Amniotic stem cell (primary cell): ENCODE data around the gene KBTBD13.
A peak's percentile ranks its signal among the peaks of the same experiment; 100 is the strongest.
"Not testable (repeated sequence)": the region's sequence is repeated elsewhere in the genome, so short reads cannot be mapped to it uniquely, and the experiment has no call there.

Experiments
- DNase-seq: peaks from one replicate; lab custom pipeline; 2025; lab: John Stamatoyannopoulos, UW

The KBTBD13 gene

DNA sequence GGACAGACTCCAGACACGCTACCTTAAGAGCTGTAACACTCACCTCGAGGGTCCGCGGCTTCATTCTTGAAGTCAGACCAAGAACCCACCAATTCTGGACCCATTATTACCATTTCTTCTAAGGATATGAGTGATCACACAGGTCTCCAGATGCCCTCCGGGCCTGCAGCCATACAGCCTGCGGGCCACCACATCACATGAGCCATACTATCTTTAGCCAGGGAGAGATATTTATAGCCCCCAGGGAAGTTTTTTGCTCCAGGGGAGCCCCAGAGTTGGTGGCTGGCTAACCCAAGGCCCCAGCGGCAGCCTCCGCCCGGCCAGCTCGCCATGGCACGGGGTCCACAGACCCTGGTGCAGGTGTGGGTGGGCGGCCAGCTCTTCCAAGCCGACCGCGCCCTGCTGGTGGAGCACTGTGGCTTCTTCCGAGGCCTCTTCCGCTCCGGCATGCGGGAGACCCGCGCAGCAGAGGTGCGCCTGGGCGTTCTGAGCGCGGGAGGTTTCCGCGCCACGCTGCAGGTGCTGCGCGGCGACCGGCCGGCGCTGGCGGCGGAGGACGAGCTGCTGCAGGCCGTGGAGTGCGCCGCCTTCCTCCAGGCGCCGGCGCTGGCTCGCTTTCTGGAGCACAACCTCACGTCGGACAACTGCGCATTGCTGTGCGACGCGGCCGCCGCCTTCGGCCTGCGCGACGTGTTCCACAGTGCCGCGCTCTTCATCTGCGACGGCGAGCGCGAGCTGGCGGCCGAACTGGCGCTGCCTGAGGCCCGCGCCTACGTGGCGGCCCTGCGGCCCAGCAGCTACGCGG, at the start of gene KBTBD13:
KBTBD13 (plus strand) TSS at position 261 of the 805 bp plus-strand sequence; CDS start at position 331, 70 bp downstream.
- no peak for DNase-seq

- DNase-seq, result no peak
Observed at GRCh38 chr15:65026756-65027155, 49.8 kb upstream of the KBTBD13 start.

- no peak for DNase-seq
Observed at GRCh38 chr15:65027593-65027992, 49.0 kb upstream of the KBTBD13 start.

GRCh38 chr15:65028338-65028737, 48.2 kb upstream of the KBTBD13 start:
- no peak for DNase-seq

DNA sequence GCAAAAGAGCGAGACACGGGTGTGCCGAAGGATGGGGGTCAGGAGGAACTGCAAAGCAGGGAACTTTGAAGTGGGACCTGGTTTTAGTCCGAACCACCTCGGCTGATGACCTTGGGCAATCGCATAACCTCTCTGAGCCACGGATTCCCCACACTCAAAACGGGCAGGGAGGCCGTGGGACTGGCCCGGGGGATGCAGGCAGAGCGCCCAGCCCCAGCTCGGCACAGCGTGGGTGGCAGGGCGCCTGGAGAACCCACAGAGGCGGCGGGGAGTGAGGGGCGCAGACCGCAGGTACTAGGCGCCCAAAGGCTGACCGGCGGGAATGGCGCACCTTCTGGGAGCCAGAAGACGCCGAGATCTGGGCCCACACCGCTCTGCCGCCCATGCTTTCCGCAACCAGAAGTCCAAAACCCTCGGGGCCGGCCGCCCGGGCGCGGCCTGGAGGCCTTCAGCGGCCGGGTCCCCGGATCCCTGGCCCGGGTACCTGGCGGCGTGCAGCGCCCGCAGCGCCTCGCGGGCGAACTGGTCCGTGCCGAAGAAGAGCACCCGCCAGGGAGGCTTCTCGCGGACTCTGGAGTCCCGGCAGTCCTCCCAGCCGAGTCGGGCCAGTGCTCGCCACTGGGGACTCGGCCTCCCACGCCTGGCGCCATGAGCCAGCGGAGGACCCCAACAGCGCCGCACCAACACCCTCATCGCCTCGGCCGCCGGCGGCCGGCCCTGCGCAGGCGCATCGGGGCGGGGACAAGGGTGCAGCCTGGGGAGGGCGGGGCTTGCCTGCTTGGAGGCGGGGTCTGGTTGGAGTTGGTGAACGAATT, 47.4 kb upstream of the KBTBD13 start, which contains the start of gene MTFMT:
MTFMT (minus strand) TSS at position 719 of the 815 bp plus-strand sequence; CDS start at position 693, 26 bp downstream.
- peak; percentile 72 for DNase-seq

DNA sequence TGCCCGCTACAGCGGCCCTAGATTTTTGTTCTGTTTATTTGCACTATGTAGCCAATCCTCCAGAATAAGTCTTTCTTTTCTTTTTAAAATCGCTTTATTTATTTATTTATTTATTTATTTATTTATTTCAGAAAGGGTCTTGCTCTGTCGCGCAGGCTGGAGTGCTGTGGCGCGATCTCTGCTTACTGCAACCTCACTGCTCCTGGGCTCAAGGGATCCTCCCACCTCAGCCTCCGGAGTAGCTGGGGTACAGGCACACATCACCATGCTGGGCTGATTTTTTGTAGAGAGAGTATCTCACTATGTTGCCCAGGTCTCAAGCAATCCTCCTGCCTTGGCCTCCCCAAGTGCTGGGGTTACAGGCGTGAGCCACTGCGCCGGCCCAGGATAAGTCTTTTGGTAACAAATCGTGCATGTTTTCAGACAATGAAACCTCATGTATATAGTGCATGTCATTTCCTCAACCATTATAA, 46.8 kb upstream of the KBTBD13 start:
- DNase-seq, result no peak

- DNase-seq, result no peak
Observed at GRCh38 chr15:65032801-65033537, 43.6 kb upstream of the KBTBD13 start.

GRCh38 chr15:65033659-65034269, 42.8 kb upstream of the KBTBD13 start:
- peak; percentile 38 for DNase-seq

DNA sequence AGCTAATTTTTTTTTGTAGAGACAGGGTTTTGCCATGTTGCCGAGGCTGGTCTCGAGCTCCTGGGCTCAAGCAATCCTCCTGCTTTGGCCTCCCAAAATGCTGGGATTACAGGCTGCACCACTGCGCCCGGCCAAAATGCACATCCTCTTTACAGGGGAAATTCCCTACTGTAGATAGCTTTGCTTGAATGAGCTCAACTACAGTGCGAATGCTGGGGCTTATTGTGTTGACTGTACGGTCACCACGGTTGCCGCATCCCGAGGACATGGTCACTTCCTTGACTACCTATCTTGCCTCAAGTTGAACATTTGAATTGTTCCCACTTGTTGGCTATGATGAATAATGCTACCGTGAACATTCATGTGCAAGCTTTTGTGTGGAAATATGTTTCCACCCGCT, 41.8 kb upstream of the KBTBD13 start:
- no peak for DNase-seq

DNA sequence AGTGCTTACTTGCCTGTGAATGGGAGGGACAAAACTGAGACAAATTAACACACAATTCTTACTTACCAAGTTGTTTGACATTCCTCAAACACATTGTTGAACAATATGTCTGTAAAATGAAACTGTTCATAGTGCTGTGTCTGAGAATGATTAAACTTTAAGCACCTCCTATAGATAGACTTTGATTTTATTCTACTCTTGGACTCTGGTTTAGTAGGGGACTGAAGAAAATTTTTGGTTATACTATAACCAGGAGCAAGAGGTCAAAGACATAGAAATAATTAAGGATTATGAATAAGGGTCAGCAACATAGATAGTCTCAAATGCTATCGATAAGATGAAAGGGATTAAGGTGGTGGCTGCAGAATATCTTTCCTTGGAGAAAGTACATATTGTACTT, 39.2 kb upstream of the KBTBD13 start:
- DNase-seq, result no peak

- no peak for DNase-seq
Observed at GRCh38 chr15:65038428-65038827, 38.1 kb upstream of the KBTBD13 start.

DNA sequence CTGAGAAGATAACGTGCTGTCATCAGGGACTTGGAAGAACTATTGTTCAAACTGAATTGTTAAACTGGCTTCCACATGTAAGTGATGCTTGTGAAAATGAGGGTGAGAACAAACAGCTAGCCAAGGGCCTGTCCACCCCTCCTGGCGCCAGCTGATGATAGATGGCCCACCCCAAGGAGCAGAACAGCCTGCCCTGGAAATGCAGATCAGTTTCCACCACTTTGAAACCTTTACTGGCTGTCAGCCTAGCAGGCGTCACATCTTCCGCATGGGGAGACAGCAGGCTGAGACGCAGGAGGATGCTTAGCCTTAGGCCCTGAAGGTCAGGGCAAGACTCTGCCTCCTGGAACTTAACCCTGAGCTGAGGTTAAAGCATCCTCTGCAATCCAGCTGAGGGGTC, 37.7 kb upstream of the KBTBD13 start:
- no peak for DNase-seq

GRCh38 chr15:65040461-65040860, 36.1 kb upstream of the KBTBD13 start:
- DNase-seq, result no peak

DNA sequence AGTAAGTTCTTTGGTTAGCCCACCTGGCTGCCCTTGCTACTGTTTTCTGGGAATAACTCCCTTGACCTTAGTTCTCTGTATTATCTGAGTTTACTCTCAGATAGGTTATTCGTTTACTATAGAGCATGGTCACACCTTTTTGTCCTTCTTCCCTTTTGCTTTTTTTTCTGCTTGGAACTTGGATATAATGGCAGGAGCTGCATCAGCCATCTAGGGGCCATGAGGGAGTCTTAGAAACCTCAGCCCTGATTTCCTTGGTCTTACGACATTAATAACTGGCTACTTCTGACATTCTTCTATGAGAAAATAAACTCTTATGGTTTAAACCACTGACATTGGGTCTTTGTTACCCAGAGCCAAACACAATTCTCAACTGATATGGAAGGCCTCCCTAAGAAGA, 34.8 kb upstream of the KBTBD13 start:
- no peak for DNase-seq

DNA sequence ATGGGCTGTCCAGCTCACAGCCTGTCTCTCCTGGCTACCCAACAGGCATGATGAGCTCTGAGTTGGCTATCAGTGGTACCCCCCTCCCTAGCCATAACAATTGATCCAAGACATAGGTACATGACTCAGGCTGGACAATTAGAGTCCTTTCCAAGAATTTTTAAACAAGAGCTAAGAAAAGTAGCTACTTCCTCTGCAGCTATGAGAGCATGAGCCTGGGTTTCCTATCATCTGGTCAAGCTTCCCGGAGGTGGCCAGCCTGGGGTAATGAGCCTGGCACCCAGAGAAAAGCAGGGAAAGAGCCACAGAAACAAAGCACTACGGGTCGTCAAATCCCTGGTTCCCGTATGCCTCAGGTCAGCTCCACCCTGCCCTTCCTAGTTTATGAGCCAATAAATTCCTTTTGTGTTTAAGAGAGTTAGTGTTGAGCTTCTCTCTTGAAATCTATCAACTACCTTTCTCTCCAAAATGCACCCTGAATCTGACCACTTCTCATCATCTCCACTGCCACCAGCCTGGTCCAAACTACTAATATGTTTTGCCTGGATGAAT, 33.7 kb upstream of the KBTBD13 start:
- no peak for DNase-seq

DNA sequence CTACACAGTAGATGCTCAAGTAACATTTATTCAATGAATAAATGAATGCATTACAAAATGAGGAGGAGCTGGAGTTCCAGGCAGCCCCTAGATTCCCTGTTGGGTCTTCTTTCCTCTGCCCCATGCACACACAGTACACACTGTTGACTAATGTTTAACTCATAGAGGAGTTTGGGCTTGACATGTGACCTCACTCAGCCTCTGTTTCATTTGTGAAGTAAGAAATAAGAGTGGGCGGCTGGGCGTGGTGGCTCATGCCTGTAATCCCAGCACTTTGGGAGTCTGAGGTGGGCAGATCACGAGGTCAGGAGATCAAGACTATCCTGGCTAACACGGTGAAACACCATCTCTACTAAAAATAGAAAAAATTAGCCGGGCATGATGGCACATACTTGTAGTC, 32.3 kb upstream of the KBTBD13 start:
- not testable (repeated sequence) for DNase-seq

DNA sequence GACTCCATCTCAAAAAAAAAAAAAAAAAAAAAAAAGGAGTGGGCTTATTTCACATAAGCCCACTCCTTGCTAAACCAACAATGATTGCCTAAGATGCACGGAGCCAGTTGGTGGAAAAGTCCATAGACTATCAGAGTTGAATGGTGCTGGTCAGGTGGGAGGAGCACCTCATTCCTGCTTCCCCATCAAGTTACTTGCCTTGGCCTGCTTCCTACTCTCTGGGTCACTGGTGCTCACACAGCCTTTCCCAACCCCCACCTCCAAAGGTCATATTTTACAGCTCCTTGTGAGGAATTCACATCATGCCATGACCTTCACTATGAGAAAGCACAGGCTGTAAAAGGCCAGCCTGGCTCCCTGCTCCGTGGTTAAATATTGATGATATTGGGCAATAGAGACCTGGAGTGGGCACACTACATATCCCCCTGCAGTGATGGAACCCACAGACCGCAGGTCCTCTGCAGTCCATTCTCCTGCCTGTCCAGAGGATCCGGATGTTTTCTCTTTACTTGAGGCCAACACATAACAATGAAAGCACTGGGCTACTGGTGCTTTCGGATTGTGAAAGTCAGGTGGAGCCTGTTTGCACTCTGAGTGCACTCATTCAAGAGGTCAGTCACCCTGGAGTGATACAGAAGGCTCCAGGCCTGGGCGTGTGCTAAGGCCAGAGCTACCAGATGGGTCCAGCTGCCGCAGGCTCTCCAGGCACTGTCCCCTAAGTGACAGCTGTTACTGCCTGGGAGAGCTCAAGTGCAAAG, 31.6 kb upstream of the KBTBD13 start, which contains the start of gene SLC51B:
SLC51B (plus strand) TSS at position 664 of the 758 bp plus-strand sequence. CDS start 4,618 bp downstream, outside the sequence.
- DNase-seq, result no peak

- DNase-seq, result no peak
Observed at GRCh38 chr15:65048241-65048640, 28.3 kb upstream of the KBTBD13 start.

DNA sequence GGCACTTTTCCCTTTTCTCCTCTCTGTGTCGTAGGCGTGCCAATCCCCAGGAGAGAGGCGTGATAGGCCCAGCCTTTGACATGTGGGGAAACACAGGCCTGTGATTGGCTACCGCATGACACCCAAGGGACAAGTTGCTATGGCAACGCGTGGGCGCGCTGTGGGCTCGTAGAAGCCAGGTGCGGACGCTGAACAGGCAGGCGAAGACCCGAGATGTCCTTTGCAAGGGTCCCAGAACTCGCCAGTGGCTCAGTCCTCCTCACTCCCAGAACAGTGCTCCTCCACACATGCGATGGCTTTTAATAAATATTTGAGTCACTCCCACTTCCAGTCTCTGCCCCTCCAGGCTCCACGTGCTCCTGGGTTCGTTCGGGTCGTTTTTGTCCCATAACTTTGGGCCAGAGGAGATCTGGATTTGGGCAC, 27.1 kb upstream of the KBTBD13 start:
- peak; percentile 74 for DNase-seq

- no peak for DNase-seq
Observed at GRCh38 chr15:65050270-65050669, 26.3 kb upstream of the KBTBD13 start.
